CD4-positive, alpha-beta T cell treated with Interleukin-1 beta for 1 hour (primary cell): ENCODE results near the gene DYNLT4.
A peak's percentile ranks its signal among the peaks of the same experiment; 100 is the strongest.
"Not testable (repeated sequence)": the region's sequence is repeated elsewhere in the genome, so short reads cannot be mapped to it uniquely, and the experiment has no call there.

Experiments used
- DNase-seq, 2 donors: peaks; one replicate each; pipeline ENCODE4 v3.0.0-alpha.2; 2020 to 2022

Gene DYNLT4

DNA sequence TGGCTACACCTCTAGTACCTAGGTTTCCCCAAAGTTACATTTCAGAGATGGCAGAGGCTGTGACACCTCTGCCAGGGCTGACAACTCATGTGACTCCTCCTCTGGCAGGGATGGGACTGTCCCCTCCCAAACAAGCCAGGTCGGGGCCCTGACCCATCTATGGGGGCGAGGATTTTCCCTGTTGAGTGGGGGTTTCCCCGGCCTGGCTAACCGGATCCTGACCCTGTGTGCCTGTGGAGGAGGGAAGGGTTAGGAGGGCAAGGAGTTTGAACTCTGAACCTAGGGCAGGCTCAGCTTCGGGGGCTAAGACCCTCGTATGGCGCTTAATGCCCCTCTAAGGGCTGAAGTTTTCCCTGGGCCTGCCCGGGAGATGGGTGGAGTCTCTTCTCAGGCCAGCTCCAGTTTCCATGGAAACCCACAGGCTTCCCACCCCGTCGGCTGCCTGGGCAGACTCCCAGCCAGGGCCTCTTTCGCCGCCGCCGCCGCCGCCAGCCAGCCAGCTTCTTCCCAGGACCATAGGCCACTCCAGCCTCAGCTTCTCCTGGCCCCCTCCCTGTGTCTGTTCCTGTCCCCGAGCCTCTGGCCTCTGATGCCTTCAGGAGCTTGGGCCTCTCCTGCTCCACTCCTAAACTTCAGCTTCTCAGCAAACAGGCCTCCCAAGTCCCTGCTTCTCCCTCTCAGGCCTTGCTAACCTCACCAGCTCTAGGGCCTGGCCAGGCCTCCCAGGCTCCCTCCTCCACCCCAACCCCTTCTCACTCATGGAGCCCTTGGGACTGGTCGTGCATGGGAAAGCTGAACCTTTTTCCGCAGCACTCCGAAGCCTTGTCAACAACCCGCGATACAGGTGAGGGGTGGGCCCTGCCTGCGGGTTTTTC, 1.1 kb upstream of the DYNLT4 start, which contains the start of gene BTBD19:
Gene BTBD19, plus strand, starts transcription at position 461 of the 875 bp plus-strand sequence. Its CDS starts 298 bp downstream, at position 759.
- DNase-seq = peak in 1 of 2 donors; percentile 85

DNA sequence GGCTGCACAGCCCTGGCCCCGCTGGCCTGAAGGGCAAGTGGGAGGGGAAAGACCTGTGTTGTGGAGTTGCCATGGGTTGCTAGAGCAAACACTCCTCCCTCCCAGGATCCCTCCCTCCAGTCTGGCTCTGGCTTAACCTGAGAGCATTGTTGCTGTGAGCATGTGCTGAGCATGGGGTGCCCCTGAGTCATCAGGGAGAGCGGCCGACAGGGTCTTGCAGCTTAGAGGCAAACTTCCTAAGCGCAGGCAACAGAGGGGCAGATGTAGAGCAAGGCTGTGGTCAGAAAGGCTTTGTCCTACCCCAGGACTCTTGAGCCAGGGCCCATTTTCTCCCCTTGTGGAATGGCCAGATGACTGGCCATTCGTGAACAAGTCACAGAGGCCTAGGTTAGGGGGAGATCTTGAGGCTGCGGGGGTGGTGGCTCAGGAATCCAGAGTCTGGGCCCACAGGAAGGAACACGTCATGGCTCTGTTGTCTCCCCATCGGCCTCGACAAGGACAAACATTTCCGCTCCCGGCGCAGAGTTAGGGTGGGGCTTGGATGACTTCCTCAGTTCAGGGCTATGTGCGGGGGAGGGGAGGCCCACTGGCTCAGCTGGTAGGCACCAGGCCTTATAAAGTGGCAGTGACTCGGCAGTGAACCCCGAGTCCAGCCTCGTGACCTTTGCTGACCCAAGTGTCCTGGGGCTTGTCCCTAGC, 362 bp upstream of the DYNLT4 start:
- peak; percentile 93 to 96 for DNase-seq

- DNase-seq = peak in 1 of 2 donors; percentile 42
These were observed 987 bp downstream of the DYNLT4 start for GRCh38 chr1:44806025-44806703.

DNA sequence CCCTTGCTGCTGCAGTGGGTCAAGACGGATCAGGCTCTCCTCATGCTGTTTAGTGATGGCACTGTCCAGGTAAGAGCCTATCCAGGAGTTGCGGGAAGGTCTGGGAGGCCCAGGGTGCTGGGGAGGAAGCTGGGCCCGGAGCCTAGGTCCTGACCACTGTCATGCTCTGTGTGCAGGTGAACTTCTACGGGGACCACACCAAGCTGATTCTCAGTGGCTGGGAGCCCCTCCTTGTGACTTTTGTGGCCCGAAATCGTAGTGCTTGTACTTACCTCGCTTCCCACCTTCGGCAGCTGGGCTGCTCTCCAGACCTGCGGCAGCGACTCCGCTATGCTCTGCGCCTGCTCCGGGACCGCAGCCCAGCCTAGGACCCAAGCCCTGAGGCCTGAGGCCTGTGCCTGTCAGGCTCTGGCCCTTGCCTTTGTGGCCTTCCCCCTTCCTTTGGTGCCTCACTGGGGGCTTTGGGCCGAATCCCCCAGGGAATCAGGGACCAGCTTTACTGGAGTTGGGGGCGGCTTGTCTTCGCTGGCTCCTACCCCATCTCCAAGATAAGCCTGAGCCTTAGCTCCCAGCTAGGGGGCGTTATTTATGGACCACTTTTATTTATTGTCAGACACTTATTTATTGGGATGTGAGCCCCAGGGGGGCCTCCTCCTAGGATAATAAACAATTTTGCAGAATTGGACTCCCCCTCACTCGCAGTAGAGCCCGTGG, 1.7 kb downstream of the DYNLT4 start:
- DNase-seq = peak in 1 of 2 donors; percentile 35

GRCh38 chr1:44803312-44804095, 3.6 kb downstream of the DYNLT4 start:
- DNase-seq = no peak

DNA sequence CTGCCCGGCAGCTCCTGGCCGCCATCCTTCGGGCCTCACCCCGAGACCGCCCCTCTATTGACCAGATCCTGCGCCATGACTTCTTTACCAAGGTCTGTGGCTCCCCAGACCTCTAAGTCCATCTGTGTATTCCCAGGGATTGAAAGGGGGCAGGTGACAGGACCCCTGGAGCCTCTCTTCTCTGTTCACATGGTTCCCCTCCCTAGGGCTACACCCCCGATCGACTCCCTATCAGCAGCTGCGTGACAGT, 4.2 kb downstream of the DYNLT4 start:
- DNase-seq = no peak

DNA sequence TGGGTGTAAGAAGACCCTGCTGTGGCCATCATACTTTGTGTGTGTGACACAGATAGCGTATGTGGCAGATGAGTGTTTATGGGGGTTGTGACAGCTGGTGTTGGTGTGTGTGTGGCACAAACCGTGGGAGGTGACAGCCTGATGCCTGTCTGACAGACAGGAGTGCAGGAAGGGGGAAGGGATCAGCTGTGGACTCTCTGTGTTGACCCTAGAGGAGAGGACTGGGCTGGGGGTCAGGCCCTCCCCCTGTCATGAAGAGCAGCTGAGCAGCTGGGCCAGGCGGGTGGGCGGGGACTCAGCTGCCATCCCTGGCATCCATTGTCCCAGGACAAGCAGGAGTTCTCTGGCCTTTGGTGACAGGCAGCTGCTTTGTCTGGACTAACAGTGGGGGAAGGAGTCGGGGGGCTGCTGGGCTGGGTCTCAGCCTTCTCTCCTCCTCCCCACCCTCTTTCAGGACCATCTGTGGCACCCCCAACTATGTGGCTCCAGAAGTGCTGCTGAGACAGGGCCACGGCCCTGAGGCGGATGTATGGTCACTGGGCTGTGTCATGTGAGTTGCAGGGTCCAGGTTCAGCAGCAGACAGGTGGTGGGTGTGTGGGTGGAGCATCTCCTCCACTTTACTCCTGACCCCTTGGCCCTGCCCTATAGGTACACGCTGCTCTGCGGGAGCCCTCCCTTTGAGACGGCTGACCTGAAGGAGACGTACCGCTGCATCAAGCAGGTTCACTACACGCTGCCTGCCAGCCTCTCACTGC, 4.7 kb downstream of the DYNLT4 start:
- peak; percentile 23 to 30 for DNase-seq

GRCh38 chr1:44801491-44802305, 5.5 kb downstream of the DYNLT4 start:
- DNase-seq = peak; percentile 41 to 59

GRCh38 chr1:44799770-44800584, 7.2 kb downstream of the DYNLT4 start, which contains the start of gene PLK3:
Gene PLK3 (plus strand): TSS chr1:44800377. CDS start chr1:44800464, 87 bp downstream.
- peak; percentile 99 for DNase-seq

- no peak for DNase-seq
These were observed 8.4 kb downstream of the DYNLT4 start for GRCh38 chr1:44798481-44799365.

DNA sequence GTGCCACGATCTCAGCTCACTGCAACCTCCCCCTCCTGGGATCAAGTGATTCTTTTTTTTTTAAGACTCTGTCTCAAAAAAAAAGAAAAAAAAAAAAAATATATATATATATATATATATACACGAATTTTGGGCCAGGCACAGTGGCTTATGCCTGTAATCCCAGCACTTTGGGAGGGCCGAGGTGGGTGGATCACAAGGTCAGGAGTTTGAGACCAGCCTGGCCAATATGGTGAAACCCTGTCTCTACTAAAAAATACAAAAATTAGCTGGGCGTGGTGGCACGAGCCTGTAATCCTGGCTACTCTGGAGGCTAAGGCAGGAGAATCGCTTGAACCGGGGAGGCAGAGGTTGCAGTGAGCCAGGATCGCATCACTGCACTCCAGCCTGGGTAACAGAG, 9.3 kb downstream of the DYNLT4 start:
- not testable (repeated sequence) for DNase-seq

GRCh38 chr1:44792736-44793502, 14.2 kb downstream of the DYNLT4 start:
- no peak for DNase-seq

GRCh38 chr1:44790968-44791801, 16.0 kb downstream of the DYNLT4 start:
- DNase-seq = no peak

- DNase-seq = no peak
These were observed 18.9 kb downstream of the DYNLT4 start, which contains the start of gene BEST4 for GRCh38 chr1:44788120-44788860. Gene BEST4 (minus strand): TSS chr1:44788170. CDS start chr1:44787705, 465 bp downstream.

DNA sequence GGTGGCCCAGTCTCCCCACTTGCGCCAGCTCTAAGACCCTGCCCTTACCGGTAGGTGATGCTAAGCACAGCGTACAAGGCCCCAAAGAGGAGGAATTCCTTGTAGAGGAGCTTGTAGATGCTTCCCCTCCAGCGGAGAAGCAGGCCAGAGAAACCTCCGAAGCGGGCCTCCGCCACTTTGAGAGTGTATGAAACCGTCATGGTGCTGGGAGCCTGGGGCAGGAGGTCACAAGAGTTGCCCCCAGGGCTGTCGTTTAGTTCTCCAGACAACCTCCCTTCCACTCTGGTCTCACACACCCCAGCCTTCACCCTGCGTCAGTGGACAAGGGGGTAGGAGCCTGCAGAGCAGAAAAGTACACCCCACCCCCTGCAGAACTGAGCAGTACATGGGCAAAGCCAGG, 19.6 kb downstream of the DYNLT4 start:
- no peak for DNase-seq
